Stomach (tissue), 9 donors: Measurements from ENCODE around the gene GRIN2C. TPM values are rescaled to one million over a fixed set of nuclear protein-coding genes. Genes with fewer than 3 reads are reported as not detected.

Experiments
- DNase-seq, 2 donors: peaks; one replicate each; pipeline versions ENCODE4 v3.0.0 to v3.0.0-alpha.2; 2013 to 2019
- H3K27ac ChIP-seq, 5 donors: fragments of 200-600 bp in 4 of 5; sonication (generic) in 4 of 5; one replicate each; pipeline ENCODE4 v1.5.1; 2013 to 2019; ENCODE audit warnings: mild to moderate bottlenecking in 1 of 5, moderate library complexity in 1 of 5
- H3K27me3 ChIP-seq, 3 donors: fragments of 200-600 bp; sonication (generic); one replicate each; pipeline ENCODE4 v1.5.1; 2017 to 2019; ENCODE audit warnings: mixed run types in 1 of 3
- H3K36me3 ChIP-seq, 4 donors: fragments of 200-600 bp; sonication (generic); 1 replicate in 3 of 4; 2 replicates in 1 of 4; pipeline ENCODE4 v1.5.1; 2016 to 2019
- H3K4me1 ChIP-seq, 4 donors: fragments of 200-600 bp; sonication (generic); one replicate each; pipeline ENCODE4 v1.5.1; 2016 to 2019
- H3K4me3 ChIP-seq, 4 donors: fragments of 200-600 bp; sonication (generic) in 3 of 4; one replicate each; pipeline ENCODE4 v1.5.1; 2016 to 2019; ENCODE audit warnings: mild to moderate bottlenecking in 1 of 4
- H3K9me3 ChIP-seq, 4 donors: fragments of 200-600 bp; sonication (generic); one replicate each; pipeline ENCODE4 v1.5.1; 2016 to 2019
- CTCF ChIP-seq, 7 experiments: fragments of 450-650 bp in 4 of 7; fragments of 200-600 bp in 3 of 7; sonication (generic) in 3 of 7; IDR thresholded peaks; one replicate each; pipeline ENCODE4 v1.5.1; 2016 to 2019; ENCODE audit warnings: antibody characterized with exemption in 7 of 7, control low read depth in 2 of 7, mild to moderate bottlenecking in 1 of 7
- EP300 ChIP-seq: sonication (generic); formaldehyde crosslinking; IDR thresholded peaks from one replicate; pipeline ENCODE4 v1.6.1; 2017; ENCODE audit warnings: antibody characterized with exemption
- POLR2A ChIP-seq, 4 donors: fragments of 450-650 bp; IDR thresholded peaks; one replicate each; pipeline ENCODE4 v1.6.1; 2016; ENCODE audit warnings: antibody characterized with exemption in 4 of 4, control low read depth in 2 of 4, mild to moderate bottlenecking in 1 of 4, moderate library complexity in 1 of 4
- POLR2AphosphoS5 ChIP-seq, 3 donors: sonication (generic); formaldehyde crosslinking; IDR thresholded peaks; one replicate each; pipeline ENCODE4 v1.6.1; 2016; ENCODE audit warnings: antibody characterized with exemption in 3 of 3
- WGBS, 5 donors: extraction: QIAGEN DNeasy Blood & Tissue Kit in 3 of 5; methylation state at CpG; one replicate each; pipeline versions ENCODE4 v1.1.5 to v1.1.7; 2013 to 2018; 5-methylcytosine and 5-hydroxymethylcytosine counted together
- intact Hi-C: fragments of 100-400 bp; cut with DNase I; formaldehyde crosslinking; loops from one replicate; pipeline ENCODE4 v1.15.1; 2023; ENCODE audit warnings: low total_unique reads
- polyA plus RNA-seq, 3 donors: library from polyadenylated mRNA; stranded (reverse); fragments of 200-250 nt; gene quantifications; one replicate each; pipeline ENCODE4 v1.2.3, GENCODE V29; 2013
- total RNA-seq, 5 donors: library from RNA; depleted of rRNA; stranded (reverse); fragments of >200 nt; gene quantifications; one replicate each; pipeline versions ENCODE4 v1.1.0 to v1.2.3, GENCODE V29; 2014 to 2016
- donor health status: healthy with polysubstance abuse.
- donor health status: Bipolar disorder and iron deficiency.
- donor health status: healthy.

GRIN2C gene
- total and polyA plus RNA-seq, 8 donors = 0.33 to 0.55 TPM; not detected in 6

- H3K4me3 ChIP-seq = no peak overlapping the region
Observed at GRCh38 chr17:74812109-74813009, 47.3 kb downstream of the GRIN2C start.

GRCh38 chr17:74810699-74811485, 48.8 kb downstream of the GRIN2C start:
- TF ChIP-seq POLR2AphosphoS5 (IDR thresholded peaks at IDR 0.05) (no peak), POLR2A (IDR thresholded peaks at IDR 0.05) (no peak), CTCF (IDR thresholded peaks at IDR 0.05) (no peak), EP300 (no peak)
- WGBS, 5 donors = 86 to 93% (median 91%) methylated on average over 15 of the region's 15 CpGs

More at GRCh38 chr17:74812109-74813009, 47.3 kb downstream of the GRIN2C start:
- Histone ChIP-seq H3K36me3 (peaks cover 0 to 47% (median 29%) of the 10 kb centered on the region in 4 donors), H3K27me3 (no peaks in the 10 kb centered on the region), H3K9me3 (no peaks in the 10 kb centered on the region), H3K27ac (peak overlapping the region in 1 of 5 donors; percentile 17), H3K4me1 (peaks cover 0 to 24% (median 0%) of the 10 kb centered on the region in 4 donors)
- WGBS, 5 donors = 55 to 70% (median 64%) methylated on average over 21 to 23 of the region's 23 CpGs
- TF ChIP-seq CTCF (IDR thresholded peaks at IDR 0.05) (no peak), EP300 (no peak), POLR2A (IDR thresholded peaks at IDR 0.05) (no peak), POLR2AphosphoS5 (IDR thresholded peaks at IDR 0.05) (no peak)
- peak in 1 of 2 donors; percentile 41 for DNase-seq
- intact Hi-C loops = no loop called here

GRCh38 chr17:74808714-74809430, 50.8 kb downstream of the GRIN2C start:
- 87 to 88% (median 87%) methylated on average over 16 to 17 of the region's 17 CpGs for WGBS, 5 donors
- Histone ChIP-seq H3K27ac (no peak overlapping the region), H3K4me3 (no peak overlapping the region), H3K36me3 (peaks cover 0 to 64% (median 53%) of the 10 kb centered on the region in 4 donors), H3K27me3 (no peaks in the 10 kb centered on the region), H3K9me3 (no peaks in the 10 kb centered on the region), H3K4me1 (peaks cover 0 to 24% (median 0%) of the 10 kb centered on the region in 4 donors)
- no peak for TF ChIP-seq EP300
- no peak for TF ChIP-seq POLR2A (IDR thresholded peaks at IDR 0.05)
- no peak for TF ChIP-seq CTCF (IDR thresholded peaks at IDR 0.05)
- TF ChIP-seq POLR2AphosphoS5 (IDR thresholded peaks at IDR 0.05) = no peak
- DNase-seq = no peak
- intact Hi-C loops = no loop called here

More at GRCh38 chr17:74810699-74811485, 48.8 kb downstream of the GRIN2C start:
- no peak overlapping the region for H3K27ac ChIP-seq
- H3K27me3 ChIP-seq = no peaks in the 10 kb centered on the region
- peaks cover 0 to 49% (median 32%) of the 10 kb centered on the region in 4 donors for H3K36me3 ChIP-seq
- no peaks in the 10 kb centered on the region for H3K9me3 ChIP-seq
- DNase-seq = no peak
- no peak overlapping the region for H3K4me3 ChIP-seq
- intact Hi-C loops = no loop called here
- peaks cover 0 to 24% (median 0%) of the 10 kb centered on the region in 4 donors for H3K4me1 ChIP-seq

GRCh38 chr17:74807925-74808324, 51.8 kb downstream of the GRIN2C start:
- peaks cover 0 to 63% (median 56%) of the 10 kb centered on the region in 4 donors for H3K36me3 ChIP-seq
- TF ChIP-seq EP300 (no peak), POLR2AphosphoS5 (IDR thresholded peaks at IDR 0.05) (no peak), POLR2A (IDR thresholded peaks at IDR 0.05) (no peak), CTCF (IDR thresholded peaks at IDR 0.05) (no peak)
- WGBS, 5 donors = 58 to 79% (median 69%) methylated on average over 5 to 6 of the region's 6 CpGs

More at GRCh38 chr17:74807925-74808324, 51.8 kb downstream of the GRIN2C start:
- intact Hi-C loops = no loop called here
- H3K4me3 ChIP-seq = no peak overlapping the region
- H3K4me1 ChIP-seq = peaks cover 0 to 24% (median 0%) of the 10 kb centered on the region in 4 donors
- DNase-seq = peak in 1 of 2 donors; percentile 69
- no peaks in the 10 kb centered on the region for H3K9me3 ChIP-seq
- H3K27me3 ChIP-seq = no peaks in the 10 kb centered on the region
- no peak overlapping the region for H3K27ac ChIP-seq
